Measurements from ENCODE around the gene RASD1.

GRCh38 chr17:17460038-17460437, 36.2 kb downstream of the RASD1 start:
- TF ChIP-seq CTCF (IDR thresholded peaks at IDR 0.05): no peak
- no peak for TF ChIP-seq POLR2A (IDR thresholded peaks at IDR 0.05)

All from lower leg skin (tissue), 3 donors.